HepG2 (cell line): ENCODE measurements around the gene P3H4. TPM values are rescaled to one million over a fixed set of nuclear protein-coding genes. Genes with fewer than 3 reads are reported as not detected.
A peak's percentile ranks its signal among the peaks of the same experiment; 100 is the strongest.

Experiments
- CBX2 ChIP-seq, 2 experiments: fragments of 200-600 bp in 1 of 2; sonication (generic); formaldehyde crosslinking in 1 of 2; IDR thresholded peaks; 2 replicates each; pipeline versions ENCODE4 v1.7.0 to v1.8.1; 2018 to 2022; ENCODE audit warnings: low read depth in 2 of 2, low read length in 1 of 2, mild to moderate bottlenecking in 1 of 2, missing genetic modification reagents in 1 of 2
- CBX5 ChIP-seq: sonication (generic); formaldehyde crosslinking; IDR thresholded peaks from 2 replicates; pipeline ENCODE4 v1.4.0; 2020; ENCODE audit warnings: missing genetic modification reagents, borderline replicate concordance
- CERS6 ChIP-seq: sonication (generic); formaldehyde crosslinking; IDR thresholded peaks from 2 replicates; pipeline ENCODE4 v1.5.0; 2020; ENCODE audit warnings: missing genetic modification reagents
- EZH2 ChIP-seq: conservative IDR thresholded peaks from 2 replicates; pipeline ENCODE4 v1.6.1; 2012; ENCODE audit warnings: mild to moderate bottlenecking, low read depth, low read length, moderate library complexity
- FOXP1 ChIP-seq, 2 experiments: fragments of 450-650 bp in 1 of 2; IDR thresholded peaks; 2 replicates each; pipeline ENCODE4 v1.6.1; 2017 to 2018; ENCODE audit warnings: antibody characterized with exemption in 1 of 2
- KAT8 ChIP-seq: IDR thresholded peaks from 2 replicates; pipeline ENCODE4 v1.6.1; 2016; ENCODE audit warnings: missing genetic modification reagents, missing compliant biosample characterization
- MAFG ChIP-seq: sonication (generic); formaldehyde crosslinking; IDR thresholded peaks from 2 replicates; pipeline ENCODE4 v1.5.1; 2020; ENCODE audit warnings: mild to moderate bottlenecking, missing genetic modification reagents
- MXI1 ChIP-seq: IDR thresholded peaks from 3 replicates; pipeline ENCODE4 v1.6.1; 2012; ENCODE audit warnings: low read depth, low read length, inconsistent platforms, borderline replicate concordance
- SIX1 ChIP-seq: sonication (generic); formaldehyde crosslinking; IDR thresholded peaks from 2 replicates; pipeline ENCODE4 v1.4.0; 2020; ENCODE audit warnings: missing genetic modification reagents, borderline replicate concordance
- SP4 ChIP-seq: sonication (generic); formaldehyde crosslinking; IDR thresholded peaks from 2 replicates; pipeline ENCODE4 v1.8.1; 2023; ENCODE audit warnings: mild to moderate bottlenecking, missing genetic modification reagents
- TFE3 ChIP-seq: IDR thresholded peaks from 2 replicates; pipeline ENCODE4 v1.6.1; 2016
- TIGD3 ChIP-seq: sonication (generic); formaldehyde crosslinking; IDR thresholded peaks from 2 replicates; pipeline ENCODE4 v1.5.1; 2020; ENCODE audit warnings: mild to moderate bottlenecking, missing genetic modification reagents, borderline replicate concordance
- ZBTB43 ChIP-seq: sonication (generic); formaldehyde crosslinking; conservative IDR thresholded peaks from 2 replicates; pipeline ENCODE4 v1.4.0; 2020; ENCODE audit warnings: missing genetic modification reagents
- ZNF136 ChIP-seq: sonication (generic); formaldehyde crosslinking; IDR thresholded peaks from 2 replicates; pipeline ENCODE4 v1.8.1; 2022; ENCODE audit warnings: low read depth, mild to moderate bottlenecking, moderate library complexity, missing genetic modification reagents
- ZNF138 ChIP-seq: sonication (generic); formaldehyde crosslinking; IDR thresholded peaks from 2 replicates; pipeline ENCODE4 v1.5.0; 2020; ENCODE audit warnings: mild to moderate bottlenecking, low read depth, missing genetic modification reagents
- ZNF335 ChIP-seq: sonication (generic); formaldehyde crosslinking; IDR thresholded peaks from 2 replicates; pipeline ENCODE4 v1.4.0; 2020; ENCODE audit warnings: missing genetic modification reagents
- ZNF343 ChIP-seq: sonication (generic); formaldehyde crosslinking; IDR thresholded peaks from 2 replicates; pipeline ENCODE4 v1.4.0; 2020; ENCODE audit warnings: mild to moderate bottlenecking, missing genetic modification reagents
- ZNF792 ChIP-seq: IDR thresholded peaks from 2 replicates; pipeline ENCODE4 v1.6.1; 2016
- ZNF878 ChIP-seq: sonication (generic); formaldehyde crosslinking; IDR thresholded peaks from 2 replicates; pipeline ENCODE4 v1.8.1; 2023; ENCODE audit warnings: mild to moderate bottlenecking, missing genetic modification reagents, moderate library complexity
- polyA plus RNA-seq, 8 experiments: library from polyadenylated mRNA; depleted of rRNA in 3 of 8; stranded (reverse) in 7 of 8; unstranded in 1 of 8; fragments of >200 nt; fragmentation: Illumina TruSeq in 4 of 8; extraction: Trizol in 4 of 8; gene quantifications; 2 replicates each; pipeline versions ENCODE4 v1.2.1 to v1.2.3, GENCODE V29; 2011 to 2016; ENCODE audit warnings: low read depth in 4 of 8, missing spikeins in 1 of 8, mixed read lengths in 1 of 8; ENCODE audit not compliant: insufficient read depth in 1 of 8
- total RNA-seq, 5 experiments: library from RNA; depleted of rRNA; stranded (reverse); fragments of >200 nt; fragmentation: Illumina TruSeq; extraction: Trizol; gene quantifications; 2 replicates each; pipeline ENCODE4 v1.2.3, GENCODE V29; 2016; ENCODE audit warnings: low read depth in 1 of 5
- TF ChIP-seq, protein P1 (sequence below): sonication (generic); formaldehyde crosslinking; IDR thresholded peaks from 2 replicates; pipeline ENCODE4 v1.5.0; 2020; ENCODE audit warnings: mild to moderate bottlenecking, missing genetic modification reagents, borderline replicate concordance

Gene P3H4
- total and polyA plus RNA-seq, 2 of the 13 experiments (the other 11 are each of a cell fraction or from before 2014, with no cell fraction given) = 37.1 to 50.6 TPM

GRCh38 chr17:41777574-41778188 lies 34.1 kb downstream of the P3H4 start (continued):
- TF ChIP-seq EZH2 = no peak
- TF ChIP-seq SP4 = 0 out of 2 replicates have a peak, but pooled peaks have one; percentile 12
- TF ChIP-seq KAT8 (CRISPR knock-in tag) = peak; percentile 74
- no peak for TF ChIP-seq MAFG
- peak; percentile 31; the same call in 1 of the 2 replicates for TF ChIP-seq ZNF136 (CRISPR knock-in tag)
- TF ChIP-seq ZNF792 (CRISPR knock-in tag) = 0 out of 2 replicates have a peak, but pooled peaks have one; percentile 27
- no peak for TF ChIP-seq CERS6 (CRISPR knock-in tag)
- TF ChIP-seq ZNF335 (CRISPR knock-in tag) = no peak
- TF ChIP-seq FOXP1 (IDR thresholded peaks at IDR 0.05) = no peak
- TF ChIP-seq FOXP1 (CRISPR knock-in tag; IDR thresholded peaks at IDR 0.05) = 0 out of 2 replicates have a peak, but pooled peaks have one; percentile 60
- no peak for TF ChIP-seq CBX2 (IDR thresholded peaks at IDR 0.05; ENCODE audit: low read depth, low read length)
- TF ChIP-seq CBX2 (CRISPR knock-in tag; IDR thresholded peaks at IDR 0.05; ENCODE audit: low read depth) = no peak
- no peak for TF ChIP-seq ZBTB43 (CRISPR knock-in tag)
- no peak for TF ChIP-seq TIGD3
- peak; percentile 39; the same call in 1 of the 3 replicates for TF ChIP-seq MXI1
- no peak for TF ChIP-seq TFE3 (CRISPR knock-in tag)
- TF ChIP-seq ZNF878 (CRISPR knock-in tag) = 0 out of 2 replicates have a peak, but pooled peaks have one; percentile 35
- no peak for TF ChIP-seq ZNF138
- TF ChIP-seq ZNF343 (CRISPR knock-in tag) = no peak
- TF ChIP-seq, protein P1, sequence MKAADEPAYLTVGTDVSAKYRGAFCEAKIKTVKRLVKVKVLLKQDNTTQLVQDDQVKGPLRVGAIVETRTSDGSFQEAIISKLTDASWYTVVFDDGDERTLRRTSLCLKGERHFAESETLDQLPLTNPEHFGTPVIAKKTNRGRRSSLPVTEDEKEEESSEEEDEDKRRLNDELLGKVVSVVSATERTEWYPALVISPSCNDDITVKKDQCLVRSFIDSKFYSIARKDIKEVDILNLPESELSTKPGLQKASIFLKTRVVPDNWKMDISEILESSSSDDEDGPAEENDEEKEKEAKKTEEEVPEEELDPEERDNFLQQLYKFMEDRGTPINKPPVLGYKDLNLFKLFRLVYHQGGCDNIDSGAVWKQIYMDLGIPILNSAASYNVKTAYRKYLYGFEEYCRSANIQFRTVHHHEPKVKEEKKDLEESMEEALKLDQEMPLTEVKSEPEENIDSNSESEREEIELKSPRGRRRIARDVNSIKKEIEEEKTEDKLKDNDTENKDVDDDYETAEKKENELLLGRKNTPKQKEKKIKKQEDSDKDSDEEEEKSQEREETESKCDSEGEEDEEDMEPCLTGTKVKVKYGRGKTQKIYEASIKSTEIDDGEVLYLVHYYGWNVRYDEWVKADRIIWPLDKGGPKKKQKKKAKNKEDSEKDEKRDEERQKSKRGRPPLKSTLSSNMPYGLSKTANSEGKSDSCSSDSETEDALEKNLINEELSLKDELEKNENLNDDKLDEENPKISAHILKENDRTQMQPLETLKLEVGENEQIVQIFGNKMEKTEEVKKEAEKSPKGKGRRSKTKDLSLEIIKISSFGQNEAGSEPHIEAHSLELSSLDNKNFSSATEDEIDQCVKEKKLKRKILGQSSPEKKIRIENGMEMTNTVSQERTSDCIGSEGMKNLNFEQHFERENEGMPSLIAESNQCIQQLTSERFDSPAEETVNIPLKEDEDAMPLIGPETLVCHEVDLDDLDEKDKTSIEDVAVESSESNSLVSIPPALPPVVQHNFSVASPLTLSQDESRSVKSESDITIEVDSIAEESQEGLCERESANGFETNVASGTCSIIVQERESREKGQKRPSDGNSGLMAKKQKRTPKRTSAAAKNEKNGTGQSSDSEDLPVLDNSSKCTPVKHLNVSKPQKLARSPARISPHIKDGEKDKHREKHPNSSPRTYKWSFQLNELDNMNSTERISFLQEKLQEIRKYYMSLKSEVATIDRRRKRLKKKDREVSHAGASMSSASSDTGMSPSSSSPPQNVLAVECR (CRISPR knock-in tag) = peak; percentile 77; the same call in 1 of the 2 replicates
- no peak for TF ChIP-seq CBX5 (CRISPR knock-in tag)
- 0 out of 2 replicates have a peak, but pooled peaks have one; percentile 13 for TF ChIP-seq SIX1
